Hair follicular keratinocyte (primary cell): ENCODE results near the gene SLC8B1. TPM values are rescaled to one million over a fixed set of nuclear protein-coding genes. Genes with fewer than 3 reads are reported as not detected.

Experiments used
- total RNA-seq: library from RNA; depleted of rRNA; stranded (reverse); fragments of >200 nt; gene quantifications from 2 replicates; pipeline ENCODE4 v1.2.3, GENCODE V29; 2015

Gene SLC8B1
- 11.5 and 21.9 TPM in 2 replicates for total RNA-seq

DNA sequence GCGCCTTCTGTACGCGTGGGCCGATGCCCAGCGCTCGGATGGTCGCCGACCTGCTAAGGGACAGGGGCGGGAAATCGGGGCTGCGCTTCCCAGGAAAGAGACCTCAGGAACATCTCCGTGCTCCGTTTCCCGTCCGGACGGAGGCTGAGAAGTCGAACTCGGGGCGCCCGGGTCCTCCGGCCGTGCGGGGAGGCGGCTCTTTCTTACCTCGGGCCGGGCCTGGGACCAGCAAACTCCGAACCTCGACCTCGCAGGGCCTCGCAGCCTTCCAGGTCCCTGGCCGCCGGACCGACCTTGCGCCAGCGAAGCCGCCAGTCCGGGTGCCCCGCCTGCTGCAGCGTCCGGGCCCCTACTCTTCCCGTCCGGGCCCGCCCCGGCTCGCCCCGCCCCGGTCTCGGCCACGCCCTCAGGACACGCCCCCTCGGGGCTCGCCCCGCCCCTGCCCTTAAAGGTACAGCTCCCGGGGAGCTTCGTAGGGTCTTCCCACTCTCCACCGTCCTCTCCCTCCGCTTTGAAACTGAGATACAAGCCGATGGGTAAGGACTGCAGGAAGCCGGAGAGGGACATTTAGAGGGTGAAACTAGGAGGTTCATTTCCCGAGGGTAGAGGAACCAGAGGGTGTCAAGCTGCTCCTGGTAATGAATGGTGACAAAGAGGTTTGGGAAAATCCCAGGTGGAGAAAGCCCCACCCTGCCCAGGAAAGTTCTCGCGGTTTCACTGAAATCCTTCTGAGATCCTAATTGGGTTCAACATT lies at the start of gene SLC8B1:
Gene SLC8B1 (minus strand): TSS at position 324 of the 754 bp plus-strand sequence. CDS start 2,231 bp downstream, outside the sequence.

DNA sequence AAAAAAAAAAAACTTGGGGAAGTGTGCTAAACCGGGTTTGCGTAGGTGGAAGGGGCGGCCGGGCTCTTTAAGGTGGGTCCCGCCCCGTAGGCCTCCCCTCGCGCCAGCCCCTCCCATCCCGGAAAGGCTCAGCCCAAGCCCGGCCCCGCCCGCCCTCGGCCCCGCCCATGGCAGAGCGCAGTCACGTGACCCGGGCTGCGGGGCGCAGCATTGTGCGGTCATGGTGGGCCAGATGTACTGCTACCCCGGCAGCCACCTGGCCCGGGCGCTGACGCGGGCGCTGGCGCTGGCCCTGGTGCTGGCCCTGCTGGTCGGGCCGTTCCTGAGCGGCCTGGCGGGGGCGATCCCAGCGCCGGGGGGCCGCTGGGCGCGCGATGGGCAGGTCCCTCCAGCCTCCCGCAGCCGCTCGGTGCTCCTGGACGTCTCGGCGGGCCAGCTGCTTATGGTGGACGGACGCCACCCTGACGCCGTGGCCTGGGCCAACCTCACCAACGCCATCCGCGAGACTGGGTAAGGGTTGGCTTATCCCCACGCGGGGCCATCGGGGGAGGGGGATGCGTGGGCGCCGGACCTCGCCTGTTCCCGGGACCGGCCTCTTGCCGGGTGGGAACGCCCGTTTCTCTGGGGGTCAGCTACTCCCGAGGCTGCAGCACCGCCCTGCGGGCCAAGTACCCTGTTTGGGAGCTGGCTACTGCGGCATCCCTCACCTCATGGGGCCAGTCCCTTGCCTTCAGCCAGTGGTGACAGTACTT lies 23.6 kb upstream of the SLC8B1 start, which contains the start of gene PLBD2:
Gene PLBD2 (plus strand): TSS at position 207 of the 752 bp plus-strand sequence. CDS start 14 bp downstream, at position 221.

Other genes with a start within 250 kb of the SLC8B1 start
- 0.04 and 0.08 TPM in 2 replicates for gene RASAL1, start 199.3 kb downstream of the SLC8B1 start, total RNA-seq
- not detected in 2 replicates for gene CFAP73, start 185.4 kb downstream of the SLC8B1 start, total RNA-seq
- gene DDX54, start 149.6 kb downstream of the SLC8B1 start, total RNA-seq, result 65.5 and 86.8 TPM in 2 replicates
- gene RITA1, start 149.4 kb downstream of the SLC8B1 start, total RNA-seq, result 28.9 and 43.7 TPM in 2 replicates
- 23.4 and 44.7 TPM in 2 replicates for gene TPCN1, start 113.6 kb downstream of the SLC8B1 start, total RNA-seq
- 18.0 and 21.6 TPM in 2 replicates for gene PLBD2, start 23.5 kb upstream of the SLC8B1 start, total RNA-seq
- not detected in 2 replicates for gene SDS, start 68.8 kb upstream of the SLC8B1 start, total RNA-seq
- 3.3 and 9.1 TPM in 2 replicates for gene SDSL, start 87.3 kb upstream of the SLC8B1 start, total RNA-seq
- 0.15 and 1.2 TPM in 2 replicates for gene LHX5, start 136.8 kb upstream of the SLC8B1 start, total RNA-seq